ENCODE results near the gene DDX47.

GRCh38 chr12:12804432-12804886 is 8.7 kb upstream of the DDX47 start:
- no peak for TF ChIP-seq CTCF (conservative IDR thresholded peaks at IDR 0.05; ENCODE audit: low read length)
- TF ChIP-seq EZH2phosphoT487 (IDR thresholded peaks at IDR 0.05; ENCODE audit: borderline replicate concordance) = no peak
